NK-92 treated with Interleukin-12 subunit alpha and Interleukin-12 subunit beta, amount 100 ng/mL, for 24 hours (cell line): ENCODE measurements around the gene PIAS4.

Source experiments
- DNase-seq: peaks from one replicate; lab custom pipeline; 2025; lab: John Stamatoyannopoulos, UW

PIAS4 gene

GRCh38 chr19:4059891-4060620 is 52.5 kb downstream of the PIAS4 start:
- no peak for DNase-seq

GRCh38 chr19:4060621-4061177 is 53.2 kb downstream of the PIAS4 start:
- no peak for DNase-seq

- no peak for DNase-seq
Observed at GRCh38 chr19:4061178-4061682, 53.7 kb downstream of the PIAS4 start.

- DNase-seq: no peak
Observed at GRCh38 chr19:4061683-4062418, 54.3 kb downstream of the PIAS4 start.

GRCh38 chr19:4062419-4063368 is 55.2 kb downstream of the PIAS4 start:
- DNase-seq: no peak

- DNase-seq: no peak
Observed at GRCh38 chr19:4063369-4064148, 56.0 kb downstream of the PIAS4 start.

GRCh38 chr19:4064149-4064495 is 56.6 kb downstream of the PIAS4 start:
- DNase-seq: no peak

GRCh38 chr19:4064496-4065260 is 57.1 kb downstream of the PIAS4 start:
- no peak for DNase-seq

- peak; percentile 95 for DNase-seq
Observed at GRCh38 chr19:4065430-4066175, 58.1 kb downstream of the PIAS4 start.

- DNase-seq: no peak
Observed at GRCh38 chr19:4066176-4066606, 58.7 kb downstream of the PIAS4 start.

GRCh38 chr19:4066682-4067395 is 59.3 kb downstream of the PIAS4 start, which contains the start of gene ZBTB7A:
Gene ZBTB7A (minus strand): TSS chr19:4066899. CDS start chr19:4055232, 11,667 bp downstream.
- peak; percentile 64 for DNase-seq

GRCh38 chr19:4067396-4068046 is 60.0 kb downstream of the PIAS4 start:
- no peak for DNase-seq

- no peak for DNase-seq
Observed at GRCh38 chr19:4068047-4068966, 60.8 kb downstream of the PIAS4 start.

- DNase-seq: no peak
Observed at GRCh38 chr19:4069331-4069959, 61.9 kb downstream of the PIAS4 start.

- no peak for DNase-seq
Observed at GRCh38 chr19:4071610-4072009, 64.1 kb downstream of the PIAS4 start.

GRCh38 chr19:4075373-4075772 is 67.8 kb downstream of the PIAS4 start:
- DNase-seq: no peak

- no peak for DNase-seq
Observed at GRCh38 chr19:4077007-4077374, 69.5 kb downstream of the PIAS4 start.
